HEK293 (cell line): ENCODE measurements around the gene ZNF236.

Experiments
- HOXC10 ChIP-seq: sonication (generic); formaldehyde crosslinking; IDR thresholded peaks from 2 replicates; pipeline ENCODE4 v1.8.1; 2023; ENCODE audit warnings: mild to moderate bottlenecking, missing genetic modification reagents
- TCF7L2 ChIP-seq: IDR thresholded peaks from 2 replicates; pipeline ENCODE4 v1.6.1; 2011; ENCODE audit warnings: low read depth, mild to moderate bottlenecking, inconsistent platforms, low read length, moderate library complexity, borderline replicate concordance
- ZNF274 ChIP-seq, 2 experiments: fragments of 200-500 bp in 1 of 2; fragments of 450-650 bp in 1 of 2; sonication (Bioruptor generic) in 1 of 2; formaldehyde crosslinking in 1 of 2; IDR thresholded peaks; 2 replicates each; pipeline versions ENCODE4 v1.5.1 to v1.6.1; 2014 to 2016; ENCODE audit warnings: borderline replicate concordance in 1 of 2, inconsistent platforms in 1 of 2, low read length in 1 of 2, missing biosample characterization in 1 of 2, missing genetic modification characterization in 1 of 2
- ZNF302 ChIP-seq: fragments of 450-650 bp; formaldehyde crosslinking; IDR thresholded peaks from 2 replicates; pipeline ENCODE4 v1.5.1; 2016; ENCODE audit warnings: missing biosample characterization, missing genetic modification characterization, low read depth
- ZNF792 ChIP-seq: fragments of 450-650 bp; formaldehyde crosslinking; IDR thresholded peaks from 2 replicates; pipeline ENCODE4 v1.5.1; 2016; ENCODE audit warnings: missing biosample characterization, missing genetic modification characterization
- TF ChIP-seq, protein P1 (sequence below): fragments of 450-650 bp; formaldehyde crosslinking; IDR thresholded peaks from 2 replicates; pipeline ENCODE4 v1.5.1; 2016; ENCODE audit warnings: missing biosample characterization, missing genetic modification characterization
- TF ChIP-seq, protein P2 (sequence below): fragments of 450-650 bp; formaldehyde crosslinking; IDR thresholded peaks from 2 replicates; pipeline ENCODE4 v1.5.1; 2016; ENCODE audit warnings: missing biosample characterization, missing genetic modification characterization, low read depth

DNA sequence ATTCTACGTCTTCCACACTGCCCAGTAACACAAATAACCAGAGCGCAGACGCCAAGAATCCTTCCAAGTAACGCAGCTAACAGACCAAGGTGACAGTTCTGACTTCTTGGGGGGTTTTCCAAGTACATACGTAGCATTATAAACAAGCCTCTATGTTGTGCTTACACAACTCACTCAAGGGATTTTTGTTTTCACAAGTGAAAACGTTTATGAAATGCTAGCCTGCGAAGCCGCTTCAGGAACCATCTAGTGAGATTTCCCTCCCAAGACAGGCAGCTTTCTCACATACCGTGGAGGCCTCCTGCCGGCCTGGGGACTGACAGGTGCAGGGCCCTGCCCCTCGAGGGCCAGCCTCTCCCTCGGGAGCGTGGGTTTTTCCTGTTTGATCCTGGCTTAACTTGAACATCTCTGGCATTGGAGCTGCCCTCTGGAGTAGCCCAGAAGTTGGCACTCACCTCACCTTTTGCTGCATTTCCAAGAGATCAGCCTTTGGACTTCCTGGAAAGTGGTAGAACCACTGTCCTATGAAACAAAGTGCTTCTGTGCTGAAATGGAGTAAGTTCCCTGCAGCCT, 159.1 kb downstream of the ZNF236 start:
- no peak for TF ChIP-seq ZNF302 (tag by site-specific recombination)
- TF ChIP-seq TCF7L2 = no peak
- TF ChIP-seq, protein P1, sequence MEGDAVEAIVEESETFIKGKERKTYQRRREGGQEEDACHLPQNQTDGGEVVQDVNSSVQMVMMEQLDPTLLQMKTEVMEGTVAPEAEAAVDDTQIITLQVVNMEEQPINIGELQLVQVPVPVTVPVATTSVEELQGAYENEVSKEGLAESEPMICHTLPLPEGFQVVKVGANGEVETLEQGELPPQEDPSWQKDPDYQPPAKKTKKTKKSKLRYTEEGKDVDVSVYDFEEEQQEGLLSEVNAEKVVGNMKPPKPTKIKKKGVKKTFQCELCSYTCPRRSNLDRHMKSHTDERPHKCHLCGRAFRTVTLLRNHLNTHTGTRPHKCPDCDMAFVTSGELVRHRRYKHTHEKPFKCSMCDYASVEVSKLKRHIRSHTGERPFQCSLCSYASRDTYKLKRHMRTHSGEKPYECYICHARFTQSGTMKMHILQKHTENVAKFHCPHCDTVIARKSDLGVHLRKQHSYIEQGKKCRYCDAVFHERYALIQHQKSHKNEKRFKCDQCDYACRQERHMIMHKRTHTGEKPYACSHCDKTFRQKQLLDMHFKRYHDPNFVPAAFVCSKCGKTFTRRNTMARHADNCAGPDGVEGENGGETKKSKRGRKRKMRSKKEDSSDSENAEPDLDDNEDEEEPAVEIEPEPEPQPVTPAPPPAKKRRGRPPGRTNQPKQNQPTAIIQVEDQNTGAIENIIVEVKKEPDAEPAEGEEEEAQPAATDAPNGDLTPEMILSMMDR (tag by site-specific recombination) = no peak
- no peak for TF ChIP-seq ZNF792 (tag by site-specific recombination)
- TF ChIP-seq, protein P2, sequence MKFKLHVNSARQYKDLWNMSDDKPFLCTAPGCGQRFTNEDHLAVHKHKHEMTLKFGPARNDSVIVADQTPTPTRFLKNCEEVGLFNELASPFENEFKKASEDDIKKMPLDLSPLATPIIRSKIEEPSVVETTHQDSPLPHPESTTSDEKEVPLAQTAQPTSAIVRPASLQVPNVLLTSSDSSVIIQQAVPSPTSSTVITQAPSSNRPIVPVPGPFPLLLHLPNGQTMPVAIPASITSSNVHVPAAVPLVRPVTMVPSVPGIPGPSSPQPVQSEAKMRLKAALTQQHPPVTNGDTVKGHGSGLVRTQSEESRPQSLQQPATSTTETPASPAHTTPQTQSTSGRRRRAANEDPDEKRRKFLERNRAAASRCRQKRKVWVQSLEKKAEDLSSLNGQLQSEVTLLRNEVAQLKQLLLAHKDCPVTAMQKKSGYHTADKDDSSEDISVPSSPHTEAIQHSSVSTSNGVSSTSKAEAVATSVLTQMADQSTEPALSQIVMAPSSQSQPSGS (tag by site-specific recombination) = no peak
- no peak for TF ChIP-seq HOXC10 (CRISPR knock-in tag)
- no peak for TF ChIP-seq ZNF274 (IDR thresholded peaks at IDR 0.05; ENCODE audit: low read length)
- TF ChIP-seq ZNF274 (tag by site-specific recombination; IDR thresholded peaks at IDR 0.05; ENCODE audit: borderline replicate concordance) = no peak
